ENCODE results near the gene RTEL1.

GRCh38 chr20:63736893-63737694 lies 79.0 kb downstream of the RTEL1 start:
- TF ChIP-seq POLR2A (IDR thresholded peaks at IDR 0.05; ENCODE audit: low read length) (no peak), GATA1 (IDR thresholded peaks at IDR 0.05; ENCODE audit: low read depth, low read length) (no peak)

Measured in erythroblast (primary cell).